RWPE1 (cell line): Measurements from ENCODE around the gene ARAP1.

Source experiments
- CTCF ChIA-PET: fragments of 350-600 bp; sonication (Branson Sonifier 250); formaldehyde crosslinking; extraction: SDS; loops from one replicate; lab custom pipeline; 2021; lab: Yijun Ruan, JAX
- POLR2A ChIA-PET: fragments of 400-600 bp; formaldehyde crosslinking; extraction: SDS; loops from one replicate; lab custom pipeline; 2020; ENCODE audit warnings: antibody characterized with exemption; ENCODE audit not compliant: low non-redundant PET; lab: Yijun Ruan, JAX
- DNase-seq: peaks from one replicate; pipeline ENCODE4 v3.0.0; 2012; ENCODE audit warnings: low spot score
- H3K27ac ChIP-seq: fragments of 450-650 bp; 2 replicates; pipeline ENCODE4 v1.5.1; 2017
- TF ChIP-seq, protein P1 (sequence below): fragments of 450-650 bp; conservative IDR thresholded peaks from 2 replicates; pipeline ENCODE4 v1.5.1; 2017; ENCODE audit warnings: low read depth, mild to moderate bottlenecking

The ARAP1 gene

DNA sequence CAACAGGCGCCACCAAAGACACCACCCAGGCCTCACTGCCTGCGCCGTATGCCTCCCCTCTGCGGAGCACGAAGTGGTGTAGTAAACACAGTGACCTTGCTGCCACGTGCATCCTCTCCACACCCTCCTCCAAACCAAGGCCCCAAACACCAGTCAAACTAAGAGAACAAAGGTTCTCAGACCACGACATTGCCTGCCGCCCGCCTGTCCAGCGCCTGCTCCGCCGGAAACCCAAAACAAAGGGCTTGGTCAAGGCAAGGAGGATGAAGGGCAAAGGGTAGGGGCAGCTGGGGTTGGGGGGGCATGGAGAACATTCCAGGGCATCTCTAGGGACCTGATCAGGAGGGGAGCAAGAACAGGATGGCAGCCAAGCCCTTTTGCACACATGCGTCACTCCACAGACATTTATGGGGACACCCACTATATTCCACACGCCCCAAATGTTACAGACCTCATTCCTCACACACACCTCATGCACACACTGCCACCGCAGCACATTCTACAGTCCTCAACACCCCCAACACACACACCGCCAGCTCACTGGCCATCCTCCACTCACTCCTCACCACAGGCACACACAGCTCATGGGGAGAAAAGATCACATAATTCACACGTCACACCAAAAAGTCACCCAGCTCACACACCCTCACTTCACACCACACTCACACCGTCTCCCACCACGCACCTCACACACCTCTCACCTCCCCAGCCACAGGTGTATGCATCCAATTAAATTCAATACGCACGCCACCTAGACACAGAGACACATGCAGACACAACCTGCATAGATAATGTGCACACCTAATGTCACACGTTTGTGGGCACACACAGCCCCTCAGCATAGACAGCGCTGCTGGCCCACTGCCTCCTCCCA is 112.5 kb downstream of the ARAP1 start:
- H3K27ac ChIP-seq: no peak overlapping the region
- POLR2A ChIA-PET: no interaction called here
- TF ChIP-seq, protein P1, sequence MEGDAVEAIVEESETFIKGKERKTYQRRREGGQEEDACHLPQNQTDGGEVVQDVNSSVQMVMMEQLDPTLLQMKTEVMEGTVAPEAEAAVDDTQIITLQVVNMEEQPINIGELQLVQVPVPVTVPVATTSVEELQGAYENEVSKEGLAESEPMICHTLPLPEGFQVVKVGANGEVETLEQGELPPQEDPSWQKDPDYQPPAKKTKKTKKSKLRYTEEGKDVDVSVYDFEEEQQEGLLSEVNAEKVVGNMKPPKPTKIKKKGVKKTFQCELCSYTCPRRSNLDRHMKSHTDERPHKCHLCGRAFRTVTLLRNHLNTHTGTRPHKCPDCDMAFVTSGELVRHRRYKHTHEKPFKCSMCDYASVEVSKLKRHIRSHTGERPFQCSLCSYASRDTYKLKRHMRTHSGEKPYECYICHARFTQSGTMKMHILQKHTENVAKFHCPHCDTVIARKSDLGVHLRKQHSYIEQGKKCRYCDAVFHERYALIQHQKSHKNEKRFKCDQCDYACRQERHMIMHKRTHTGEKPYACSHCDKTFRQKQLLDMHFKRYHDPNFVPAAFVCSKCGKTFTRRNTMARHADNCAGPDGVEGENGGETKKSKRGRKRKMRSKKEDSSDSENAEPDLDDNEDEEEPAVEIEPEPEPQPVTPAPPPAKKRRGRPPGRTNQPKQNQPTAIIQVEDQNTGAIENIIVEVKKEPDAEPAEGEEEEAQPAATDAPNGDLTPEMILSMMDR: no peak
- CTCF ChIA-PET: interaction anchor here (0.6 to 1.3 kb wide), 2 partner anchors 13 to 168 kb away, joined by 3 read pairs; no protein-coding TSS in a partner anchor
- no peak for DNase-seq

DNA sequence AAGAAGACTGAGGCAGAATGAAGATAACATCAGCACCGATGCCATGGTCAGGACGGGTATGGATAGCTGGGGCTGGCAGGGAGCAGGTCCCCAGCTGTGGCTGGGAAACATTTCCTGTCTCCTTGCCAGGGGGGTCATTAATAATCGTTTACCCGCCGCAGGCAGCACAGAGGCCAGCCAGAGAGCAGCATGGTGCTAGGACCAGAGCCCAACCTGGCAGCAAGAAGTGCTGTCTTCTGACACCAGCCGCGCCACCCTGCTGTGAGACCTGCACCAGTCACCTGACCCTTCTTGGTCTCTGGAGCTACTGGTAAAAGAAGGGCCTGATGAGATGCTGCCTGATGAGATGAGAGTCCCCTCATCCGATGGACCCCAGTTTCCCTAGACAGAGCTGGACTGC is 114.3 kb downstream of the ARAP1 start:
- CTCF ChIA-PET: interaction anchor here (0.6 kb wide), 1 partner anchor 42 kb away, joined by 3 read pairs; no protein-coding TSS in a partner anchor
- POLR2A ChIA-PET: no interaction called here
- TF ChIP-seq, protein P1: no peak
- no peak overlapping the region for H3K27ac ChIP-seq
- DNase-seq: no peak

DNA sequence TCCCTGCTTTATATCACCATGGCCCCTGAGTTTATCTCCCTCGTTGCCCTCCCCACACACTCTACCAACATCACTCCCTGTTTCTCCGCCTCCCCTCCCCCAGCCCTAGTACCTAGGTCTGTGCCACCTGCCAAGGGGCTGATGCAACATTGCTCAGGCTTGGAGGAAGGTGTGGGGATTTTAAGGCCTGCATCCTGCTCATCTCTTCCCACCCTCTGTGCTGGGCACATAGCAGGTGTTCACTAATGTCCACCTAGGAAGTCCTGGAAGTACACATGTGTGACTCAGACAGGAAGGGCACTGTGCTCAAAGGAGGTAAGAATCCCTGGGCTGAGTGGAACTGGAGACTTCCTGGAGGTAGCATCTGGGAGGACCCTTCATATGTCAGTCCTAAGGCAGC is 115.0 kb downstream of the ARAP1 start:
- POLR2A ChIA-PET: no interaction called here
- H3K27ac ChIP-seq: no peak overlapping the region
- TF ChIP-seq, protein P1: no peak
- no peak for DNase-seq
- CTCF ChIA-PET: interaction anchor here (0.5 to 0.6 kb wide), 2 partner anchors 373 to 1822 kb away, joined by 3 to 4 read pairs; no protein-coding TSS in a partner anchor

DNA sequence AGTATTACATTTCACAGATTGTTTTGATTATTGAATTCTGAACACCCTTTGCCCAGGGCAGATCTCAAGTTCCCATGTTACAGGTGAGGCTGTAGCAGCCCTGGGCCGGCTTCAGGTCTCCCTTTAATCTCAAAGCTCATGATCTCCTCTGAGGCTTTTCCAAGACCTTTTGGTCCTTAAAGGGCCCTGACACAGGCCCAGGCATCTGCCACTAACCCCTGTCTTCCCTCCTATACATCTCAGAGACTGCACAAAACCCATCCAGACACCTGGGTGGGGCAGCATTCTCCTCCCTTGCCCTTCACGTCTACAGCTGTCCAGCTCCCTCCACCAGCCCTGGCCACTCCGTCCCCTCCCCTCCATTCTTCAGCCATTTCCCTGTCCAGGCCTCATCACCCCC is 115.8 kb downstream of the ARAP1 start:
- ChIA-PET POLR2A (no interaction called here), CTCF (interaction anchor here (1.3 kb wide), 1 partner anchor 165 kb away, joined by 4 read pairs; no protein-coding TSS in a partner anchor)
- no peak for DNase-seq
- TF ChIP-seq, protein P1: no peak
- H3K27ac ChIP-seq: no peak overlapping the region

DNA sequence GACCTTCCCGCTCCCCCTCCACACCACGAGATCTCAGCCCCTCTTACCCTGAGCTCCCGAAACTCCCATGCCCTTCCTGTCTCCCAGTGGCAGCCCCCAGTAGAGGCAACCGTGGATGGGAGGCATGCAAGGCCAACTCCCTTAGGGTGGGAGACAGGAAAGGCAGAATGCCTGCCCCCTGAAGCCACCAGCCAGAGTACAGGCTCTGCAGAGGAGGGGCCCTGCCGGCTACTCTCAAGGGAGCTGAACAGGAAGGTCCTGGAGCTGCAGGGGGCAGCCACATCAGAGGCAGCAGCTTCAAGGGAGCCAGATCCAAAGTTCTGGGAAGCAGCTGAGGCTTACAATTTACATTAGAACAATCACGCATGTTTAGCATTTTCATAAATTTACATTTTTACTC is 116.3 kb downstream of the ARAP1 start:
- H3K27ac ChIP-seq: no peak overlapping the region
- TF ChIP-seq, protein P1: no peak
- ChIA-PET POLR2A (no interaction called here), CTCF (interaction anchor here (1.3 kb wide), 1 partner anchor 165 kb away, joined by 4 read pairs; no protein-coding TSS in a partner anchor)
- DNase-seq: no peak

DNA sequence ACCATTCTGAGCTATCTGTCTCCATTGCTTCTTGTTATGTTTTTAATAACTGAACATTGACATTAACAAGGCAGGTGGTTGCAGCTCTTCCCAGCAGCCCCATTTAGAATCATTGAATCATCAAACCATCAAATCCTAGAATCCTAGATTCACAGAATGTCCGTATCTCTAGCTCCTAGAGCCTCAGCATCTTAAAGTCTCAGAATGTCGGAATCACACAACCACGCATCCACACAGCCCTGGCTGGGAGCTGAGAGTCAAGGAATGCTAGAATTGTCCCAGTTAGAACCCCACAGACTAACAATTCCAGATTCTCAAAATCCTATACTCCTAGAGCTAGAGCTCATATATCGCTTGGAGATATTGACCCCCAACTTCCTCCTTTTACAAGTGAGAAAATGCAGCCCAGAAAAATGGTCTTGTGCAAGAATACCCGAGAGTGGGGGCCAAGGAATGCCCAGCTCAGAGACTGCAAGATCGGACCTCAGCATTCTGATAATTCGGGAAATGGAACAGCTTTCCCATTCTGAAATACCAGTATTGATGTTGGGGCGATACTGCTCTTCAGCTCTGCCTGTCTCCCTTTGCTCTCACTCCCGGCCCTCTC is 116.8 kb downstream of the ARAP1 start:
- no peak for DNase-seq
- TF ChIP-seq, protein P1: no peak
- ChIA-PET CTCF (interaction anchor here (1.3 kb wide), 1 partner anchor 164 kb away, joined by 4 read pairs; no protein-coding TSS in a partner anchor), POLR2A (no interaction called here)
- H3K27ac ChIP-seq: no peak overlapping the region
